ENCODE measurements around the gene SYT9.

DNA sequence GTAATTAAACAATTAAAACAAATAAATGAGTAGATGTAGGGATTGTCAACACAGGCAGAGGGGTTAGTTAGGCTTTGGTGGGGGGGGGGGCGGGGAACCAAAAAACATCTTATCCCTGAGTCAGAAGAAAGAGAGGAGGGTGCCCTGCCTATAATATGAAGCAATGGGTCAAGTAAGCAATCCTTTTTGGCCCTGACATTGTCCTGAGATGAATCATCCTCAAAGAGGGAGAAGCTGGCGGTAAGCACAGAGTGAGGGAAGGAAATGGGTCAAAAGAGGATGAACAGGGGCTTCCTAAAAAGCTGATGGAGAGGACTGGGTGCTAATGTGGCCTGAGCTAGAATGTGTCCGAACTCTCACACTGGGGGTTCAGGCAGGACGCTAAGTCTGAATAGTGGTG, 238.3 kb downstream of the SYT9 start:
- TF ChIP-seq CTCF (IDR thresholded peaks at IDR 0.05), result no peak
- TF ChIP-seq EZH2 (IDR thresholded peaks at IDR 0.05), result no peak
- TF ChIP-seq EZH2phosphoT487 (IDR thresholded peaks at IDR 0.05), result no peak
